Activated T-cell treated with anti-CD3 and anti-CD28 coated beads, Interleukin-2, amount 50 U/mL, for 24 hours (primary cell): Measurements from ENCODE around the gene LEO1.

ENCODE experiments used
- DNase-seq: peaks from one replicate; pipeline ENCODE4 v3.0.0-alpha.2; 2020
- H3K27ac Mint-ChIP-seq: 2 replicates; pipeline ENCODE4 v1.8.0; 2020; ENCODE audit warnings: mild to moderate bottlenecking, mixed read lengths
- H3K27me3 Mint-ChIP-seq: 2 replicates; pipeline ENCODE4 v1.8.0; 2020; ENCODE audit warnings: mixed read lengths
- H3K36me3 Mint-ChIP-seq: 2 replicates; pipeline ENCODE4 v1.8.0; 2020; ENCODE audit warnings: low read depth, mixed read lengths
- H3K4me1 Mint-ChIP-seq: 2 replicates; pipeline ENCODE4 v1.8.0; 2020; ENCODE audit warnings: low read depth, mixed read lengths
- H3K4me3 Mint-ChIP-seq: 2 replicates; pipeline ENCODE4 v1.8.0; 2020; ENCODE audit warnings: mild to moderate bottlenecking, moderate library complexity, mixed read lengths
- H3K9me3 Mint-ChIP-seq: 2 replicates; pipeline ENCODE4 v1.8.0; 2020; ENCODE audit warnings: mixed read lengths

The LEO1 gene

DNA sequence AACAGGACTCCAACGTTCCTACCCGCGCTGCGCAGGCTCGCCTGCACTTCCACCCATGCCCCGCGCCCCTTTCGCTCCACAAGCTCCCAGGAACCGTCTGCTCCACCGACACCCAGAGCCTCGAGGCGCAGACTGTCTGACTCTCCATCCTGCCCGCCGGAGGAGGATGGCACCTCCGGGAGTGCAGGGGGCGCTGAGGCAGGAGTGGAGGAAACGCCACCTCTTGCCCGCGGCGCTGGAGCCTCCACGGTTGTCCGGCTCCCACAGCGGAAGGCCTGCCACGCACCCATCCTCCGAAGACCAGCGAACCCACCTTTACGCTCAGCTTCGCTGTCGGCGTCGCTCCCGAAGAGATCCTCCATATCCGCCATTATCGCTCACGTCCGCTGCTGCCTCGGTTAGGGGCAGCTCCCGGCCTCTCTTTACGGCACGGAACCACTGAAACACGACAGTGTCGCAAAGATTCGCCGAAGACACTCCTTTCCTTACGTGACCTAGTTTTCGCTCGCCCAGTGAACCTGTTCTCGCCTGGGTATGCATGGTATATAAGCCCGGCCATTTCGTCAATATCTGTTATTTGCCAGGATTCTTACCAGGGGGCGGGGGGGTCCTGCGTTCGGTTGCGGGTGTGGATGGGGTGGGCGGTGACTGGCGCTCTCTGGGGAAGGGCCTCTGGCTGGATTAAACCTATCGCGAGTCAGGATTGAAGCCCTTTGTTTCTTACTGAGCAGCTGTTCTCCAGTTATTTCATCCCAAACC lies at the start of gene LEO1:
Gene LEO1, minus strand, starts transcription at position 404 of the 759 bp plus-strand sequence. Its CDS starts 33 bp downstream, at position 371.
- peaks cover 35% of the 10 kb centered on the region for H3K36me3 Mint-ChIP-seq
- peak within 1 kb of the TSS; percentile 93 for H3K4me3 Mint-ChIP-seq
- H3K4me1 Mint-ChIP-seq, result peaks cover 31% of the 10 kb centered on the region
- DNase-seq, result peak; percentile 86
- H3K27me3 Mint-ChIP-seq, result peaks cover 2% of the 10 kb centered on the region
- H3K27ac Mint-ChIP-seq, result peak within 1 kb of the TSS; percentile 96
- H3K9me3 Mint-ChIP-seq, result peaks cover 8% of the 10 kb centered on the region

DNA sequence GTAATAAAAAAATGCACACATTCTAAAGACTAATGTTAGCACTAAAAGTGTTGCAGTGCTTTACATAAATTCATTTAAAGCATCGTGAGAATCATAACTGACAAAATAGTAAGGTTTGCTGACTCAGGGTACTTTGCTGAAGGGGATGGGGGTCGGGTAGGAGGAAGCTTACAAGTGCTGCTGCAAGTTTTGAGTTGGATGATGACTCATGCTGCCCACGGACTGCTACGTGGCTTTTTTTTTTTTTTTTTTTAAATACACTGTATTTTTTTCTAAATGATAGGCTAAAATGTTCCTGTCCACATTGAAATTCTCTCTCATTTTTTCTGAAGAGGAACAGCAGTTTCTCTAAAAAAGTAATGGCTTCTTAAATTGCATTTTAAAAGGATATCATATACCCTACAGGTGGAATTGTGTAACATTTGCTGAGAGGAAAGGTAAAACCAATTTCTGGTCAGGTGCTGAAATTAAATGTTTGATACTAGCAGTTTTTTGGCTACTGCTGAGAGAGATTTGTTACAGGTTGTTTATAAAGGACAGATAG lies 49.6 kb upstream of the LEO1 start:
- no peak for DNase-seq
- Mint-ChIP-seq H3K27ac (peak overlapping the region; percentile 97), H3K27me3 (no peaks in the 10 kb centered on the region), H3K36me3 (peaks cover 32% of the 10 kb centered on the region), H3K9me3 (no peaks in the 10 kb centered on the region), H3K4me3 (peak overlapping the region; percentile 89), H3K4me1 (peaks cover 52% of the 10 kb centered on the region)

DNA sequence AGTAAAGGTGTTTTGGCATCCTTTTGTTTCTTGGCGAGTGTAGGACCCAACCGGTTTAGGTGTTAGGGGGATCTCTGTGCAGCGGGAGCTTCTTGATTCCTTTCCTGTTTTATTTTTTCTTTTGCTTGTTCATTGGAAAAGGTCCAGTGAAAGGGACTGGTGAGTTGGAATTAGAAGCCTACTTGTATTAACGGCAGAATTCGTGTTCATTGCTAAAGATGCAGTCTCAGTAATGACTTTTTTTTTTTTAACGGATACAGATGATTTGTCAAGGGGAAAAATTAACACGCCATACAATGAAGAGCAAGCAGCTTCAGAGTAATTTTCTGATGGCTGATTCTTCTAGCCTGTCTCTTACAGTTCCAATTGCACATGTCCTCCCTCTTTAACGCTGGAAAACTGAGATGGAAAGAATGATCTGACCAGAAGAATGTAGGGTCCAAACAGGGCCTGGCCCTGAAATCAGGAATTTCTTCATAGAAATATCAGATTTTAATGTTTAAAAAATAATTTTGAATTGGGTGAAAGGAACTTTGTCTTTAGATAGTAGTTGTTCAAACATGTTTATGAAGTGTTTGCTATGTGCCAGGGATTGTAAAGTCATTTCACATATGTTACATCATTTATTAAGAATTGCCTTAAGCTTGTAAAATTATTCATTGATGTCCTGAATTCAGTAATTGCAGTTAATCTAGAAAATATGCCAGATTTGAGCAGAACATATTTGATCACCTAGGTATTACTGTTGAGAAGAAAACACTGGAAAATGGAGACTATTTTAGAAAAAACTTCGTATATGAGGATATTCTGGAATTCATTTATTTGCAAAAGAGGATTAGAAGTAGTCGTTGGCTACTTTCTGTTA lies 48.9 kb upstream of the LEO1 start:
- no peak for DNase-seq
- H3K27ac Mint-ChIP-seq, result peak overlapping the region; percentile 97
- H3K4me1 Mint-ChIP-seq, result peaks cover 46% of the 10 kb centered on the region
- no peaks in the 10 kb centered on the region for H3K9me3 Mint-ChIP-seq
- H3K36me3 Mint-ChIP-seq, result peaks cover 26% of the 10 kb centered on the region
- peak overlapping the region; percentile 89 for H3K4me3 Mint-ChIP-seq
- no peaks in the 10 kb centered on the region for H3K27me3 Mint-ChIP-seq

DNA sequence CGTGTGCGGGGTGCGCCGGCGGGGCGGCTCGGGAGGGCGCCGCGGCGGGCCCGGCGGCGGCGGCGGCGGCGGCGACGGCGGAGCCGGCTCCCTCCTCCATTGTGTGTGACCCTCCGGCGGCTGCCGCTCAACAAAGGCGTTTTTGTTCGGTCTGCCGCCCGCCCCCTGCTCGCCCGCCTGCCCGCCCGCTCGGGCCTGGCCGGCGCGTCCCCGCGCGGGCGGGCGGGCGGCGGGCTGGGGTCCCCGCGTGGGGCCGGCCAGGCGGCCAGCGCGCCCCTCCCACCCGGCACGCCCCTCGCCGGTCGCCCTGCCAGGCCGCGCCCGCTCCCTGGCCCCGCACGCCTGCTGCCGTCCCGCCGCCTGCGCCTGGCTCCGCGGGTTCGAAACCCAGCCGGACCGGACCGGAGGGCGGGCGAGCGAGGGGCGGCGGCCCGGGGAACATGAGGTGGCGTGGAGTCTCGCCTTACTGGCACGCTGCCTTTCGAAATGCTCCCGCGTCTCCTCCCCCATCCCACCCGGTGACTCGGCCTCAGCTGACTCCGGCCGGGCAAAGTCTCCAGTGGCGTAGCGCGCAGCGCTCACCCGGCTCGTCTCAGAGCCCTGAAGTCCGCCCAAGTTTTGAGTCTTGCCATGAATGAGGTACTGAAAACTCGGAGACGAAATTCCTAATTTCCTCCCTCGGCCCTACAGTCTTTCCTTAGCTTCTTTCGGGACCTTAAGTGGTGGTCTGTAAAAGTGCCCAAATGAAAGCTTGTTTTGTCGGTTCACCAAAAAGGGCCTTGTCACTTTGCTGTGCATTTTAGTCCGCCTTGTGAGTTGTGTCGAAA lies 48.0 kb upstream of the LEO1 start:
- Mint-ChIP-seq H3K9me3 (no peaks in the 10 kb centered on the region), H3K36me3 (peaks cover 26% of the 10 kb centered on the region), H3K27me3 (no peaks in the 10 kb centered on the region), H3K4me3 (peak overlapping the region; percentile 94), H3K4me1 (peaks cover 46% of the 10 kb centered on the region), H3K27ac (peak overlapping the region; percentile 99)
- peak; percentile 81 for DNase-seq

DNA sequence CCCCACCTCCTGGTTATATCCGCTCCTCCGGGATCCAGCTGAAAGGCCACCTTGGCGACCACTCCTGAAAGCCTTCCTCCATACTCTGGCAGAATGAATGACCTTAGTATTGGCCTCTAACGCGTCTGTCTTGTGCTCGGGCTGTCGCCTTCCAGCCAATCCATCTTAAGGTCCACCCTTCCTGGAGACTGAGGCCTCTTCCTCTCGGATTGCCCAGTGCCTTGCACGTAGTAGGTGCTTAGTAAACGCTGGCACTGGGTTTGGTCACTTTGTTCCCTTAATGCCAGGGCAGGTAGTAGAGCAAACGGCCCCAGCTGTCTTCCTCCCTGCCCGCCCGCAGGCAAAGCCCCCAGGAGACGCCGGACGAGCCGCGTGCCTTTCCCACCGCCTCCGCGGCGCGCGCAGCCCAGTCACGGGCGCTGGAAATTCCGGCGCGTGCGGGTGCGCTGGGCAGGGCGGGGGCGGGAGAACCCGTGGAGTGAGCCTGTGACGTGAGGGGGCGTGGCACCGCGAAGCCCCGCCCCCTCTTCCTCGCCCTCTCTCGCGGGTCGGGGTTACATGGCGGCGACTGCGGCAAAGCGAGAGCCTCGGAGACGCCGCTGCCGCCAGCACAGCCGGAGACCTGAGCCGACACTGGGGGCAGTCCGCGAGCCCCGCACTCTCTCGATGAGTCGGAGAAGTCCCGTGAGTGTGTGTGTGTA lies 47.3 kb upstream of the LEO1 start, which contains the start of gene MAPK6:
Gene MAPK6, plus strand, starts transcription at position 527 of the 701 bp plus-strand sequence. CDS start 27,242 bp downstream, outside the sequence.
- H3K36me3 Mint-ChIP-seq, result peaks cover 24% of the 10 kb centered on the region
- H3K27me3 Mint-ChIP-seq, result no peaks in the 10 kb centered on the region
- H3K9me3 Mint-ChIP-seq, result no peaks in the 10 kb centered on the region
- peak within 1 kb of the TSS; percentile 94 for H3K4me3 Mint-ChIP-seq
- H3K4me1 Mint-ChIP-seq, result peaks cover 49% of the 10 kb centered on the region
- peak; percentile 97 for DNase-seq
- H3K27ac Mint-ChIP-seq, result peak within 1 kb of the TSS; percentile 99

DNA sequence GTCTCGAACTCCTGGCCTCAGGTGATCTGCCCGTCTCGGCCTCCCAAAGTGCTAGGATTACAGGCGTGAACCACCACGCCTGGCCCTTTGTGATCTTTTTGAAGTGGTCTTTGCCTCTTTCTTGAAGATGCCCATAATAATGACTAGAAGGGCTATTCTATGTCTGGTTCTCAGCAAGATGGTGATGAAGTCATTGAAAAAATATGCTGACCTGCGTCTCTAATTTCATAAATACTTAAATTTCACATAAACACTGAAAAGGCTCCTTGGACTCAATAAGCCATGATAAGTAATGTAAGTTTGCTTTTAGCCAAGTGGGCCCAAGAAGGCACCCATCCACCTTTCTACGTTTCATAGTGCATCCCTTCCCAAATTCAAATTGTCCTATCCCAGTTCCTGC lies 46.7 kb upstream of the LEO1 start:
- no peaks in the 10 kb centered on the region for H3K9me3 Mint-ChIP-seq
- peaks cover 49% of the 10 kb centered on the region for H3K4me1 Mint-ChIP-seq
- H3K27ac Mint-ChIP-seq, result peak overlapping the region; percentile 99
- H3K4me3 Mint-ChIP-seq, result peak overlapping the region; percentile 94
- no peak for DNase-seq
- peaks cover 20% of the 10 kb centered on the region for H3K36me3 Mint-ChIP-seq
- H3K27me3 Mint-ChIP-seq, result no peaks in the 10 kb centered on the region

DNA sequence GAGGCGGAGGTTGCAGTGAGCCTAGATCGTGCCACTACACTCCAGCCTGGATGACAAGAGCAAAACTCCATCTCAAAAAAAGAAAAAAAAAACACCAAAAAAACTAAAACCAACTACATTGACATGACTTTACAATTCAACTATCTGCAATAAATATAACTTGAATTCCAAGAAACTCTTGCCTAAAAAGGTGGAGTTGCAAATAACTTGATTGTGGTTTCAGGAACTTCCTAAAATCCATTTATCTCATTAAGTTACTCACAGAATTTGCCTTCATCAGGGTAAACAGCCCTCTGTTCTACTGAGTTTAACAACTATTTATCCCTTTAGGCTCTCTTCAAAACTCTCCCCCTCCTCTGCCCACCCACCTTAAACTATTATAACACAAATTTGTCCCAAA lies 44.7 kb upstream of the LEO1 start:
- Mint-ChIP-seq H3K27ac (no peak overlapping the region), H3K36me3 (peaks cover 16% of the 10 kb centered on the region), H3K27me3 (no peaks in the 10 kb centered on the region), H3K4me3 (no peak overlapping the region), H3K4me1 (peaks cover 52% of the 10 kb centered on the region), H3K9me3 (no peaks in the 10 kb centered on the region)
- DNase-seq, result no peak

DNA sequence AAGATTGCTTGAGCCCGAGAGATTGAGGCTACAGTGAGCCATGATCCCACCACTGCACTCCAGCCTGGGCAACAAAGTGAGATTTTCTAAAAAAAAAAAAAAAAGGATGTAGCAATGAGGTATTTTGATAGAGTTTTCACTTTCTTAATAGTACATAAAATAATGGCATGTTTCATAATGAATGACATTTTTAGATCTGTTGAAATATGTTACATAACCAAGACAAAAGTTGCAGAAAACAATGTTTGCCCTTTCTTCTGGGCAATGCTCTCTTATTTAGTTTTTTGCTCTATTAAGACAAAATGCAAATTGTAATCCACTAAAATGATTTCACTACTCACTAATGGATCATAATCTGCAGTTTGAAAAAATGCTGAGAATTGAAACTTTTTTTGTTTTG lies 43.0 kb upstream of the LEO1 start:
- Mint-ChIP-seq H3K27ac (no peak overlapping the region), H3K4me3 (no peak overlapping the region), H3K27me3 (no peaks in the 10 kb centered on the region), H3K4me1 (peaks cover 54% of the 10 kb centered on the region), H3K36me3 (peaks cover 2% of the 10 kb centered on the region), H3K9me3 (no peaks in the 10 kb centered on the region)
- DNase-seq, result no peak

DNA sequence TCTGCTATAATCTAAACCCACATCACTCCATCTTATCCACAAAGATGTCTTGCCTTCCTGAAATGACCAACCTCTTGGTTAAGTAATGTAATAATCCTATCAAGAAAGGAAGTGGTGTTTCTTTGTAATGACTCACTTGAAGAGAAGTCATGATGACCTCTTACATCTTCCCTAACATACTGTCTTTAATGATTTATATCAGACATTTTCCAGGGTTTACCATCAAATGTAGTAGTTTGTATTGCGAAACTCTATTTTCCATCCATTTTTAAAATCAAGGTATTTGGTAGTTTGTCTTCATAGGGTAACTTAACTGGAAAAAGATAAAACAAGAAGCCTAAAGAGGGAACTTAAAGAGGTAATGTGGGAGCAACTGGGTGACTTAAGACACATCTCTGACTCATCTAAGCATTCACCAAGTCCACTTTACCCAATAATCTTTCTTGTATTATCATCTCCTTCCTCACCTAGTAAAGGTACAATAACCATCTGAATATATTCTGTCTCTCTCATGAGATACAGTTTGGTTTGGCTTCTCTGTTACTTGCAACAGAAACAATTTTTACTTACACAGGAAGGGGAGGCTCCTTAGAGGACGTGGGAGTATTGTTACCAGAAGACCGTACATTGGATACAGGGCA lies 41.7 kb upstream of the LEO1 start:
- no peaks in the 10 kb centered on the region for H3K36me3 Mint-ChIP-seq
- no peaks in the 10 kb centered on the region for H3K9me3 Mint-ChIP-seq
- no peak overlapping the region for H3K4me3 Mint-ChIP-seq
- no peaks in the 10 kb centered on the region for H3K27me3 Mint-ChIP-seq
- H3K4me1 Mint-ChIP-seq, result peaks cover 59% of the 10 kb centered on the region
- no peak for DNase-seq
- H3K27ac Mint-ChIP-seq, result peak overlapping the region; percentile 96

DNA sequence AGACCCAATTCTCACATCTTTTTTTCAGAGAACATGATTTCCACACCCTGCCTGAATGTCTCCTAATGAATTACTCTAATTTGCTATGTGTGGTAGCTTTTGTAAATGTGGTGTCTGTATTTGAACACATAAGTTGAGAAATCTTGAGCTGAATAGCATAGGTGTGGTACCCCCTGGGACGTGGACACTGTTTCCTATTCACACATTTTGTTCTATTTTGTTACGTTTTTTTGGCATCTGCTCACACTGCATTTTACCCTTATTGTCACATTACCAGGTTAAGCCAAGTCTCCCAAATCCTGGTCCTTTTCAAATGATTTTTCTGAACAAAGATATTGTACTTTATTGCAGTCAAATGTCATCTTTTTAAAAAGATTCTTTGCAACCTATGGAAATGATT lies 40.6 kb upstream of the LEO1 start:
- DNase-seq, result no peak
- Mint-ChIP-seq H3K9me3 (no peaks in the 10 kb centered on the region), H3K4me3 (no peak overlapping the region), H3K4me1 (peaks cover 60% of the 10 kb centered on the region), H3K36me3 (no peaks in the 10 kb centered on the region), H3K27me3 (no peaks in the 10 kb centered on the region), H3K27ac (peak overlapping the region; percentile 85)

DNA sequence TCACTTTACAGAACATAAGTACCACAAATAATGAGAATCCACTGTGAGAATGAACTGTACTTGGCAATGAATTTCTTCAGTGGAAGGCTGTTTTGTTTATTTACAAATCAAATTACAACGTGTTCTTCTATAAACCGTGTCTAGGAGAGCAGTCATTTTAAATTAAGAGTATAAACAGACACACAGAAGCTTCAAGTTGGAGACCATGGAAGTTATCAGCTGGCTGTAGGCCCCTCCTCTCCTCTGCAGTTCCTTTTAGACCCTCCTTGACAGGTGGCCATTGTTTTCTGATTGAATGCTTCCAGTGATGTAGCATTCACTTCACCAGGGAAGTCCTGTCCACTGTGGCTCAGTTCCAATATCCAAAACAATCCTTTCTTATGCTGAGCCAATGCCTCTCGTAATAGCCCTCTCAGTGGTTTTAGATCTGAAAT lies 40.1 kb upstream of the LEO1 start:
- H3K4me1 Mint-ChIP-seq, result peaks cover 65% of the 10 kb centered on the region
- H3K36me3 Mint-ChIP-seq, result no peaks in the 10 kb centered on the region
- H3K4me3 Mint-ChIP-seq, result no peak overlapping the region
- H3K27ac Mint-ChIP-seq, result peak overlapping the region; percentile 85
- DNase-seq, result no peak
- no peaks in the 10 kb centered on the region for H3K27me3 Mint-ChIP-seq
- no peaks in the 10 kb centered on the region for H3K9me3 Mint-ChIP-seq

DNA sequence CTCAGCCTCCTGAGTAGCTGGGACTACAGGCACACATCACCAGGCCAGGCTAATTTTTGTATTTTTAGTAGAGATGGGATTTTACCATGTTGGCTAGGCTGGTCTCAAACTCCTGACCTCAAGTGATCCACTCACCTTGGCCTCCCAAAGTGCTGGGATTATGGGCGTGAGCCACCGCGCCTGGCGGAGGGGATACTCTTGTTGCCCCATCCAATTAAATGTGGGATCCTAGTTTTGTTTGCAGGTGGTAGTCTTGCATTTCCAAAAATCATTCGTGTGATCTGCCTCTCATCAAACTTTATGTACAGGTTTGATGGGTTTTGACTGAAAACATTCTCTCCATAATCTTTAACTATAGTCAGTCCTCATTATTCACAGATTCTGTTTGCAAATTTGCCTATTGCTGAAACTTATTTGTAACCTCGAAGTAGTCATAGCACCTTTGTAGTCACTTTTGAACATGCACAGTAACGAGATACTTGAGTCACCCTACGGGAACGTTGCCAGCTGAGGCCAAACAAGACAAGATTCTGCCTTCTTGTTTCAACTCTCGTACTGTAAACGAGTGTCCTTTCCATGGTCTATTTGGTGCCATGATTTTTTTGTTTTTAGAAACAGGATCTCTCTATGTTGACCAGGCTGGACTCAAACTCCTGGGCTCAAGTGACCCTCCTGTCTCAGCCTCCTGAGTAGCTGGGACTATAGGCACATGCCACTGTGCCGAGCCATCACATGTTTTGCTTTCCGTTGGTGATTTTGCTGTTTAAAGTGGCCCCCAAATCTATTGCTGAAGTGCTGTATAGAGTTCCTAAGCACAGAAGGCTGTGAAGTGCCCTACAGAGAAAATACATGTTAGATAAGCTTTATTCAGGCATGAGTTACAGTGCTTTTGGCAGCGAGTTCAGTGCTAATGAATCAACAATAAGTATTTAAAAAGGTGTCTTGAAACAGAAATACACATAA lies 39.3 kb upstream of the LEO1 start:
- Mint-ChIP-seq H3K9me3 (no peaks in the 10 kb centered on the region), H3K4me1 (peaks cover 73% of the 10 kb centered on the region), H3K4me3 (no peak overlapping the region), H3K36me3 (no peaks in the 10 kb centered on the region), H3K27me3 (no peaks in the 10 kb centered on the region), H3K27ac (peak overlapping the region; percentile 85)
- DNase-seq, result peak; percentile 56
